Suprapubic skin (tissue), 4 donors: ENCODE data around the gene APH1B.

ENCODE experiments used
- EP300 ChIP-seq: sonication (generic); formaldehyde crosslinking; IDR thresholded peaks from one replicate; pipeline ENCODE4 v1.6.1; 2017; ENCODE audit warnings: antibody characterized with exemption
- POLR2A ChIP-seq, 2 donors: fragments of 450-650 bp; IDR thresholded peaks; one replicate each; pipeline ENCODE4 v1.6.1; 2017; ENCODE audit warnings: antibody characterized with exemption in 2 of 2, mild to moderate bottlenecking in 2 of 2, moderate library complexity in 2 of 2
- POLR2AphosphoS5 ChIP-seq, 3 donors: sonication (generic); formaldehyde crosslinking; IDR thresholded peaks; one replicate each; pipeline ENCODE4 v1.6.1; 2017; ENCODE audit warnings: antibody characterized with exemption in 3 of 3
- TF ChIP-seq, protein P1 (sequence below), 2 donors: fragments of 200-600 bp in 1 of 2; fragments of 450-650 bp in 1 of 2; sonication (generic) in 1 of 2; IDR thresholded peaks; one replicate each; pipeline ENCODE4 v1.5.1; 2016 to 2019; ENCODE audit warnings: antibody characterized with exemption in 2 of 2, mild to moderate bottlenecking in 1 of 2, moderate library complexity in 1 of 2

- TF ChIP-seq POLR2A (IDR thresholded peaks at IDR 0.05) (no peak), POLR2AphosphoS5 (IDR thresholded peaks at IDR 0.05) (no peak), EP300 (no peak)
- TF ChIP-seq, protein P1, sequence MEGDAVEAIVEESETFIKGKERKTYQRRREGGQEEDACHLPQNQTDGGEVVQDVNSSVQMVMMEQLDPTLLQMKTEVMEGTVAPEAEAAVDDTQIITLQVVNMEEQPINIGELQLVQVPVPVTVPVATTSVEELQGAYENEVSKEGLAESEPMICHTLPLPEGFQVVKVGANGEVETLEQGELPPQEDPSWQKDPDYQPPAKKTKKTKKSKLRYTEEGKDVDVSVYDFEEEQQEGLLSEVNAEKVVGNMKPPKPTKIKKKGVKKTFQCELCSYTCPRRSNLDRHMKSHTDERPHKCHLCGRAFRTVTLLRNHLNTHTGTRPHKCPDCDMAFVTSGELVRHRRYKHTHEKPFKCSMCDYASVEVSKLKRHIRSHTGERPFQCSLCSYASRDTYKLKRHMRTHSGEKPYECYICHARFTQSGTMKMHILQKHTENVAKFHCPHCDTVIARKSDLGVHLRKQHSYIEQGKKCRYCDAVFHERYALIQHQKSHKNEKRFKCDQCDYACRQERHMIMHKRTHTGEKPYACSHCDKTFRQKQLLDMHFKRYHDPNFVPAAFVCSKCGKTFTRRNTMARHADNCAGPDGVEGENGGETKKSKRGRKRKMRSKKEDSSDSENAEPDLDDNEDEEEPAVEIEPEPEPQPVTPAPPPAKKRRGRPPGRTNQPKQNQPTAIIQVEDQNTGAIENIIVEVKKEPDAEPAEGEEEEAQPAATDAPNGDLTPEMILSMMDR (IDR thresholded peaks at IDR 0.05) = no peak
Observed at GRCh38 chr15:63321462-63321861, 44.1 kb downstream of the APH1B start.
